Liver (tissue), 3 donors: Measurements from ENCODE around the gene MTA3.

Source experiments
- GABPA ChIP-seq, 2 donors: IDR thresholded peaks in 1 of 2; conservative IDR thresholded peaks in 1 of 2; 2 replicates each; pipeline ENCODE4 v1.6.1; 2016; ENCODE audit warnings: antibody characterized with exemption in 2 of 2, mild to moderate bottlenecking in 1 of 2, moderate library complexity in 1 of 2
- MAX ChIP-seq: IDR thresholded peaks from 2 replicates; pipeline ENCODE4 v1.6.1; 2016; ENCODE audit warnings: antibody characterized with exemption
- REST ChIP-seq: IDR thresholded peaks from 2 replicates; pipeline ENCODE4 v1.6.1; 2016; ENCODE audit warnings: antibody characterized with exemption, mild to moderate bottlenecking
- SP1 ChIP-seq: IDR thresholded peaks from 2 replicates; pipeline ENCODE4 v1.6.1; 2018; ENCODE audit warnings: antibody characterized with exemption, mild to moderate bottlenecking
- TAF1 ChIP-seq: conservative IDR thresholded peaks from 2 replicates; pipeline ENCODE4 v1.6.1; 2016; ENCODE audit warnings: antibody characterized with exemption, mild to moderate bottlenecking
- YY1 ChIP-seq: IDR thresholded peaks from 2 replicates; pipeline ENCODE4 v1.6.1; 2016; ENCODE audit warnings: antibody characterized with exemption, mild to moderate bottlenecking
- ZBTB33 ChIP-seq: IDR thresholded peaks from 2 replicates; pipeline ENCODE4 v1.6.1; 2016; ENCODE audit warnings: antibody characterized with exemption
- TF ChIP-seq, protein P1 (sequence below): fragments of 150-350 bp; IDR thresholded peaks from 2 replicates; pipeline ENCODE4 v1.5.1; 2017; ENCODE audit warnings: improper control_type of control experiment, low read depth, low read length; ENCODE audit not compliant: missing input control
- donor health status: healthy.
- donor health status: healthy.

- TF ChIP-seq, protein P1, sequence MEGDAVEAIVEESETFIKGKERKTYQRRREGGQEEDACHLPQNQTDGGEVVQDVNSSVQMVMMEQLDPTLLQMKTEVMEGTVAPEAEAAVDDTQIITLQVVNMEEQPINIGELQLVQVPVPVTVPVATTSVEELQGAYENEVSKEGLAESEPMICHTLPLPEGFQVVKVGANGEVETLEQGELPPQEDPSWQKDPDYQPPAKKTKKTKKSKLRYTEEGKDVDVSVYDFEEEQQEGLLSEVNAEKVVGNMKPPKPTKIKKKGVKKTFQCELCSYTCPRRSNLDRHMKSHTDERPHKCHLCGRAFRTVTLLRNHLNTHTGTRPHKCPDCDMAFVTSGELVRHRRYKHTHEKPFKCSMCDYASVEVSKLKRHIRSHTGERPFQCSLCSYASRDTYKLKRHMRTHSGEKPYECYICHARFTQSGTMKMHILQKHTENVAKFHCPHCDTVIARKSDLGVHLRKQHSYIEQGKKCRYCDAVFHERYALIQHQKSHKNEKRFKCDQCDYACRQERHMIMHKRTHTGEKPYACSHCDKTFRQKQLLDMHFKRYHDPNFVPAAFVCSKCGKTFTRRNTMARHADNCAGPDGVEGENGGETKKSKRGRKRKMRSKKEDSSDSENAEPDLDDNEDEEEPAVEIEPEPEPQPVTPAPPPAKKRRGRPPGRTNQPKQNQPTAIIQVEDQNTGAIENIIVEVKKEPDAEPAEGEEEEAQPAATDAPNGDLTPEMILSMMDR = no peak
- no peak for TF ChIP-seq ZBTB33
- no peak for TF ChIP-seq GABPA (IDR thresholded peaks at IDR 0.05 in 1 of 2, conservative IDR thresholded peaks at IDR 0.05 in 1 of 2)
- no peak for TF ChIP-seq MAX
- no peak for TF ChIP-seq TAF1
- TF ChIP-seq SP1 = no peak
- no peak for TF ChIP-seq REST
- TF ChIP-seq YY1 = no peak
These were observed 25.6 kb upstream of the MTA3 start for GRCh38 chr2:42542871-42543270.
